Measurements from ENCODE around the gene PIK3R4. TPM values are rescaled to one million over a fixed set of nuclear protein-coding genes. Genes with fewer than 3 reads are reported as not detected.

Gene PIK3R4
- total RNA-seq = 10 to 100 TPM; 22.1 to 26.2 TPM

GRCh38 chr3:130746246-130747039, at the start of gene PIK3R4:
Gene PIK3R4, minus strand, starts transcription at chr3:130746829. Its CDS starts 1,611 bp downstream, at chr3:130745218.
- Mint-ChIP-seq H3K4me3 (peak within 1 kb of the TSS; percentile 91 to 92), H3K9me3 (no peaks in the 10 kb centered on the region), H3K4me1 (ENCODE audit: low read depth) (peaks cover 52% of the 10 kb centered on the region), H3K27me3 (ENCODE audit: low read depth) (no peaks in the 10 kb centered on the region), H3K36me3 (ENCODE audit: insufficient read depth in 2 of 2) (peaks cover 10 to 11% of the 10 kb centered on the region in 2 donors), H3K27ac (peak within 1 kb of the TSS; percentile 96)
- peak; percentile 92 to 95 for DNase-seq
- ATAC-seq (replicated peaks in 1 of 2) = peak; percentile 91 to 93

- H3K4me1 Mint-ChIP-seq (ENCODE audit: low read depth) = no peaks in the 10 kb centered on the region
- H3K9me3 Mint-ChIP-seq = no peaks in the 10 kb centered on the region
- ATAC-seq (replicated peaks in 1 of 2) (no peak), DNase-seq (no peak)
- no peak overlapping the region for H3K4me3 Mint-ChIP-seq
- peaks cover 17% of the 10 kb centered on the region for H3K27me3 Mint-ChIP-seq (ENCODE audit: low read depth)
- H3K27ac Mint-ChIP-seq = no peak overlapping the region
- no peaks in the 10 kb centered on the region for H3K36me3 Mint-ChIP-seq (ENCODE audit: insufficient read depth in 2 of 2)
Measured at GRCh38 chr3:130795396-130795795, 48.8 kb upstream of the PIK3R4 start.

- no peaks in the 10 kb centered on the region for H3K36me3 Mint-ChIP-seq (ENCODE audit: insufficient read depth in 2 of 2)
- no peaks in the 10 kb centered on the region for H3K9me3 Mint-ChIP-seq
- H3K4me3 Mint-ChIP-seq = no peak overlapping the region
- ATAC-seq (replicated peaks in 1 of 2) = no peak
- H3K4me1 Mint-ChIP-seq (ENCODE audit: low read depth) = no peaks in the 10 kb centered on the region
- H3K27ac Mint-ChIP-seq = no peak overlapping the region
- H3K27me3 Mint-ChIP-seq (ENCODE audit: low read depth) = peaks cover 17% of the 10 kb centered on the region
- DNase-seq = no peak
Measured at GRCh38 chr3:130792246-130792645, 45.6 kb upstream of the PIK3R4 start.

- Mint-ChIP-seq H3K9me3 (no peaks in the 10 kb centered on the region), H3K4me1 (ENCODE audit: low read depth) (no peaks in the 10 kb centered on the region), H3K4me3 (no peak overlapping the region), H3K27me3 (ENCODE audit: low read depth) (peaks cover 17% of the 10 kb centered on the region), H3K27ac (no peak overlapping the region), H3K36me3 (ENCODE audit: insufficient read depth in 2 of 2) (no peaks in the 10 kb centered on the region)
- DNase-seq (no peak), ATAC-seq (replicated peaks in 1 of 2) (no peak)
Measured at GRCh38 chr3:130789782-130790322, 43.2 kb upstream of the PIK3R4 start.

GRCh38 chr3:130787422-130788068, 40.9 kb upstream of the PIK3R4 start:
- peaks cover 17% of the 10 kb centered on the region for H3K27me3 Mint-ChIP-seq (ENCODE audit: low read depth)
- no peaks in the 10 kb centered on the region for H3K36me3 Mint-ChIP-seq (ENCODE audit: insufficient read depth in 2 of 2)
- no peaks in the 10 kb centered on the region for H3K4me1 Mint-ChIP-seq (ENCODE audit: low read depth)
- H3K4me3 Mint-ChIP-seq = no peak overlapping the region
- H3K9me3 Mint-ChIP-seq = no peaks in the 10 kb centered on the region
- no peak for DNase-seq
- no peak for ATAC-seq (replicated peaks in 1 of 2)
- no peak overlapping the region for H3K27ac Mint-ChIP-seq

GRCh38 chr3:130786306-130786705, 39.7 kb upstream of the PIK3R4 start:
- Mint-ChIP-seq H3K27me3 (ENCODE audit: low read depth) (peaks cover 7% of the 10 kb centered on the region), H3K9me3 (no peaks in the 10 kb centered on the region)

GRCh38 chr3:130783629-130784028, 37.0 kb upstream of the PIK3R4 start:
- H3K27ac Mint-ChIP-seq = no peak overlapping the region
- H3K27me3 Mint-ChIP-seq (ENCODE audit: low read depth) = no peaks in the 10 kb centered on the region
- H3K36me3 Mint-ChIP-seq (ENCODE audit: insufficient read depth in 2 of 2) = no peaks in the 10 kb centered on the region
- H3K4me1 Mint-ChIP-seq (ENCODE audit: low read depth) = no peaks in the 10 kb centered on the region
- ATAC-seq (replicated peaks in 1 of 2) (no peak), DNase-seq (no peak)
- H3K4me3 Mint-ChIP-seq = no peak overlapping the region
- no peaks in the 10 kb centered on the region for H3K9me3 Mint-ChIP-seq

More at GRCh38 chr3:130786306-130786705, 39.7 kb upstream of the PIK3R4 start:
- H3K4me3 Mint-ChIP-seq = no peak overlapping the region
- H3K36me3 Mint-ChIP-seq (ENCODE audit: insufficient read depth in 2 of 2) = no peaks in the 10 kb centered on the region
- no peak overlapping the region for H3K27ac Mint-ChIP-seq
- no peaks in the 10 kb centered on the region for H3K4me1 Mint-ChIP-seq (ENCODE audit: low read depth)
- DNase-seq (no peak), ATAC-seq (replicated peaks in 1 of 2) (no peak)

- H3K27ac Mint-ChIP-seq = no peak overlapping the region
- H3K36me3 Mint-ChIP-seq (ENCODE audit: insufficient read depth in 2 of 2) = no peaks in the 10 kb centered on the region
- H3K27me3 Mint-ChIP-seq (ENCODE audit: low read depth) = peaks cover 4% of the 10 kb centered on the region
- ATAC-seq (replicated peaks in 1 of 2) = no peak
- no peak overlapping the region for H3K4me3 Mint-ChIP-seq
- H3K9me3 Mint-ChIP-seq = no peaks in the 10 kb centered on the region
- DNase-seq = no peak
- no peaks in the 10 kb centered on the region for H3K4me1 Mint-ChIP-seq (ENCODE audit: low read depth)
Measured at GRCh38 chr3:130779486-130779885, 32.9 kb upstream of the PIK3R4 start.

- H3K4me1 Mint-ChIP-seq (ENCODE audit: low read depth) = no peaks in the 10 kb centered on the region
- no peak for DNase-seq
- peaks cover 4% of the 10 kb centered on the region for H3K27me3 Mint-ChIP-seq (ENCODE audit: low read depth)
- H3K27ac Mint-ChIP-seq = no peak overlapping the region
- no peaks in the 10 kb centered on the region for H3K9me3 Mint-ChIP-seq
- no peak overlapping the region for H3K4me3 Mint-ChIP-seq
- ATAC-seq (replicated peaks in 1 of 2) = peak in 1 of 2 donors; percentile 38
- no peaks in the 10 kb centered on the region for H3K36me3 Mint-ChIP-seq (ENCODE audit: insufficient read depth in 2 of 2)
Measured at GRCh38 chr3:130779031-130779430, 32.4 kb upstream of the PIK3R4 start.

- Mint-ChIP-seq H3K27ac (no peak overlapping the region), H3K9me3 (no peaks in the 10 kb centered on the region), H3K4me3 (no peak overlapping the region), H3K4me1 (ENCODE audit: low read depth) (no peaks in the 10 kb centered on the region), H3K27me3 (ENCODE audit: low read depth) (peaks cover 24% of the 10 kb centered on the region), H3K36me3 (ENCODE audit: insufficient read depth in 2 of 2) (no peaks in the 10 kb centered on the region)
- ATAC-seq (replicated peaks in 1 of 2) (no peak), DNase-seq (no peak)
Measured at GRCh38 chr3:130773366-130773765, 26.7 kb upstream of the PIK3R4 start.

GRCh38 chr3:130772129-130772528, 25.5 kb upstream of the PIK3R4 start:
- Mint-ChIP-seq H3K36me3 (ENCODE audit: insufficient read depth in 2 of 2) (no peaks in the 10 kb centered on the region), H3K27ac (no peak overlapping the region), H3K4me1 (ENCODE audit: low read depth) (no peaks in the 10 kb centered on the region), H3K4me3 (no peak overlapping the region), H3K27me3 (ENCODE audit: low read depth) (peaks cover 28% of the 10 kb centered on the region), H3K9me3 (no peaks in the 10 kb centered on the region)
- DNase-seq (no peak), ATAC-seq (replicated peaks in 1 of 2) (no peak)

- H3K27me3 Mint-ChIP-seq (ENCODE audit: low read depth) = peaks cover 24% of the 10 kb centered on the region
- DNase-seq = no peak
- H3K4me1 Mint-ChIP-seq (ENCODE audit: low read depth) = no peaks in the 10 kb centered on the region
- H3K9me3 Mint-ChIP-seq = no peaks in the 10 kb centered on the region
- no peak for ATAC-seq (replicated peaks in 1 of 2)
- no peak overlapping the region for H3K4me3 Mint-ChIP-seq
- no peak overlapping the region for H3K27ac Mint-ChIP-seq
- H3K36me3 Mint-ChIP-seq (ENCODE audit: insufficient read depth in 2 of 2) = no peaks in the 10 kb centered on the region
Measured at GRCh38 chr3:130770644-130771043, 24.0 kb upstream of the PIK3R4 start.

- Mint-ChIP-seq H3K27me3 (ENCODE audit: low read depth) (no peaks in the 10 kb centered on the region), H3K36me3 (ENCODE audit: insufficient read depth in 2 of 2) (no peaks in the 10 kb centered on the region), H3K4me1 (ENCODE audit: low read depth) (no peaks in the 10 kb centered on the region), H3K9me3 (no peaks in the 10 kb centered on the region), H3K4me3 (no peak overlapping the region), H3K27ac (no peak overlapping the region)
- ATAC-seq (replicated peaks in 1 of 2) = no peak
- DNase-seq = no peak
Measured at GRCh38 chr3:130761730-130762311, 15.2 kb upstream of the PIK3R4 start.
